ENCODE measurements around the gene NUP62.

NUP62 gene

DNA sequence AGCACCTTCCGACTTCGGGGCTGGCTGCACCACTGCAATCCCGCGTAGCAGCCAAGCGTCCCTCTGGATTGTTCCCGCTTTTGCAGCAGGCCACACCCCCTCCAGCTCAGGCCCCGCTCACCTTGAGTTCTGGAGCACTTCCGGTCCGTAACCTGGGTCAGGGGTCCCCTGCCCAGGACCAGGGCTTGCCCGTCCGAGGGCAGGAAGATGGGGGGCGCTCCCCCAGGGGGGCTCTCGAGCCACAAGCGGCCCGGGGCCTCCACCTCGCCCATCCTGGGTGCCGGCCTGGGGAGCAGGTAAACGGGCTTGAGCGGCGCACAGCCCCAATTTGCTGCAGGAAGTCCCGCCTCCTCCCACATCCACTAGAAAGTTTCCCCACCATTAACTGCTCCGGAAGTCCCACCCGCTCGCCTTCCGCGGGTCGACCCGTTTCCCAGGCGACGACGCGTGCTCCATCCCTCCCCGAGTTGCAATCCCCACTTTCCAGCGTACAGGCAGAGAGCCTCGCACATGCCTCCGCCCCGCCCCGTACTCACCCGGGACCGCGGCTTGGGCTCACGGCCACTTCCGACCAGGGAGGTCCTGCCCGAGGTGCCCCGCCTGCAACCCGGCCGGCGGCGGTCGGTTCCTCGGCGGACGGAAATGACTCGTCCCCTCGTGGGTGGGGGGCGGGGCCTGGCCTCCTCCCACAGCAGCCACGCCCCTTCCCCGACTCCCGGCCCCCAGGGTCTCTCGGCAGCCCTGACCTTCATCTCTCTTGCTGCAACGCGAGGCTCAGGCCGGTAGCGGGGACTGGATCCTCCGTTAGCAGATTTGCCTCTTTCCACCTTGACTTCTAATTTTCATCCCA, 62.1 kb downstream of the NUP62 start, which contains the start of gene PNKP:
Gene PNKP (minus strand): TSS at position 644 of the 850 bp plus-strand sequence. CDS start 372 bp downstream, at position 272.
- H3K4me3 ChIP-seq (ENCODE audit: control insufficient read depth, low read depth, low read length): peak within 1 kb of the TSS; percentile 68
- TF ChIP-seq, protein P1, sequence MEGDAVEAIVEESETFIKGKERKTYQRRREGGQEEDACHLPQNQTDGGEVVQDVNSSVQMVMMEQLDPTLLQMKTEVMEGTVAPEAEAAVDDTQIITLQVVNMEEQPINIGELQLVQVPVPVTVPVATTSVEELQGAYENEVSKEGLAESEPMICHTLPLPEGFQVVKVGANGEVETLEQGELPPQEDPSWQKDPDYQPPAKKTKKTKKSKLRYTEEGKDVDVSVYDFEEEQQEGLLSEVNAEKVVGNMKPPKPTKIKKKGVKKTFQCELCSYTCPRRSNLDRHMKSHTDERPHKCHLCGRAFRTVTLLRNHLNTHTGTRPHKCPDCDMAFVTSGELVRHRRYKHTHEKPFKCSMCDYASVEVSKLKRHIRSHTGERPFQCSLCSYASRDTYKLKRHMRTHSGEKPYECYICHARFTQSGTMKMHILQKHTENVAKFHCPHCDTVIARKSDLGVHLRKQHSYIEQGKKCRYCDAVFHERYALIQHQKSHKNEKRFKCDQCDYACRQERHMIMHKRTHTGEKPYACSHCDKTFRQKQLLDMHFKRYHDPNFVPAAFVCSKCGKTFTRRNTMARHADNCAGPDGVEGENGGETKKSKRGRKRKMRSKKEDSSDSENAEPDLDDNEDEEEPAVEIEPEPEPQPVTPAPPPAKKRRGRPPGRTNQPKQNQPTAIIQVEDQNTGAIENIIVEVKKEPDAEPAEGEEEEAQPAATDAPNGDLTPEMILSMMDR (conservative IDR thresholded peaks at IDR 0.05; ENCODE audit: control insufficient read depth, insufficient read depth, low read depth, low read length): no peak
- peak; percentile 87 for DNase-seq (ENCODE audit: low read depth)

DNA sequence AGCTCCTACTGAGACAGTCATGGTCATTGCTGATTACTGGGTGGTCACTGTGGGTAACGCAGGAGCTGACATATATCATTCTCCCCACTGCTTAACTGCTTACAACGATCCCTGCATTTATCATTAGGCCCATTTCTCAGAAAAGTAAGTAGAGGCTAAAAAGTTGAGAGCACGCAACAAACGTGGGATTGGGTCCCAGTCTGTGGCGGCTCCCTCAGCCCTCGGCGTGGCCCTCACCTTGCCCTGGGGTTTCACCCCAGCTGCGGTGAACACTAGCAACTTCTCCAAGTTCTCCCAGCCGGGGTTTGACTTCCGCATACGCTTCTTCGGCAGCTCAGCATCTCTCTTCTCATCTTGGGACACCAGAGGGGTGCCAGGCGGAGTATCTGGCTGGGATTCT, 64.4 kb downstream of the NUP62 start:
- TF ChIP-seq, protein P1 (conservative IDR thresholded peaks at IDR 0.05; ENCODE audit: control insufficient read depth, insufficient read depth, low read depth, low read length): no peak
- no peak overlapping the region for H3K4me3 ChIP-seq (ENCODE audit: control insufficient read depth, low read depth, low read length)

DNA sequence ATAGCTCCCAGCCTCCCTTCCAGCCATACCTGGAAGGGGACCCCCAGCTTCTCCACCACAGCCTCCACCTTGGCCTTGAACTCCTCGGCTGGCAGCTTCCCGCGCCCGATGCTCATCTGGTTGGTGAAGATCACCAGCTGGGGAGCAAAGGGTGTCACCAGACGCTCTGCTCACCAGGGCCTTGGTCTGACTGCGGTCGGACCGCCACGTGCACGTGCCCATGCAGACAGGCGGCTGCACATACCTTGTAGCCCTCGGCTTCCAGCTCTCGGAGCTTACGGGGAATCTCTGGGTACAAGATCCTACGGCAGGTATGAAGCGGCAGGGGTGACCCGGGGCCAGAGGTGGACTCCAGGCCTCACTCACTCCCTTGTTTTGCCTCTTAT, 65.4 kb downstream of the NUP62 start:
- TF ChIP-seq, protein P1 (conservative IDR thresholded peaks at IDR 0.05; ENCODE audit: control insufficient read depth, insufficient read depth, low read depth, low read length): no peak
- no peak for DNase-seq (ENCODE audit: low read depth)
- H3K4me3 ChIP-seq (ENCODE audit: control insufficient read depth, low read depth, low read length): no peak overlapping the region

More for the DNA sequence above, 64.4 kb downstream of the NUP62 start:
- no peak for DNase-seq (ENCODE audit: low read depth)

DNA sequence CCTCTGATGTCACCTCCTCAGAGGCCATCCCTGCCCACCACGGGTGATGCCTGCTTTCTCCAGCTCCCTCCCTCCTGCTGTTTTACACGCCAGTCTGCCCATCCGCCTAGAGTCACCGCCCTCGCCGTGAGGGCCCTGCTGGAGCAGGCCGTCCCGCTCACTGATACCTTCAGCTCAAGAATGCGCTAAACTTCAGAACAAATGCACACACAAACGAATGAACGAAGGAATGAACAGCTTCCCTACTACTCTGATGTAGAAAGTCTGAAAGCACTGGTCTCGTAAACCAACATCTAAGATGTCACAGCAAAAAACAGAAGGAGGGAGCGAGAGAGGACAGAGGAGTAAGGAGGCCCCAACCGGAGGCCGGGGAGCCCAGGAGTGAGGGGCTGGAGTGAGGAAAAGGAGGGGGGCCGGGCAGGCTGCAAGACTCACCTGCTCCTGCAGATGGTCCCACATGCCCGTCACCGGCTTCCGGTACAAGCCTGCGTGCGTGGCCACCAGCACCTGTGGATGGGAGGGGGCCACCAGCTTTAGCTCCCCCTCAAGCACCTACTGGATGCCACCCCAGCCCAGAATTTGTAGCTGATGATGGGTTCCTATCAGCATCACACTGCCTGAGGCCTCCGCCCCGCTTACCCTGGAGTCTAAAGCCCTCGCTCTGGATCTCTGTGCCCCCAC, 65.9 kb downstream of the NUP62 start:
- no peak for DNase-seq (ENCODE audit: low read depth)
- TF ChIP-seq, protein P1 (conservative IDR thresholded peaks at IDR 0.05; ENCODE audit: control insufficient read depth, insufficient read depth, low read depth, low read length): no peak
- no peak overlapping the region for H3K4me3 ChIP-seq (ENCODE audit: control insufficient read depth, low read depth, low read length)

DNA sequence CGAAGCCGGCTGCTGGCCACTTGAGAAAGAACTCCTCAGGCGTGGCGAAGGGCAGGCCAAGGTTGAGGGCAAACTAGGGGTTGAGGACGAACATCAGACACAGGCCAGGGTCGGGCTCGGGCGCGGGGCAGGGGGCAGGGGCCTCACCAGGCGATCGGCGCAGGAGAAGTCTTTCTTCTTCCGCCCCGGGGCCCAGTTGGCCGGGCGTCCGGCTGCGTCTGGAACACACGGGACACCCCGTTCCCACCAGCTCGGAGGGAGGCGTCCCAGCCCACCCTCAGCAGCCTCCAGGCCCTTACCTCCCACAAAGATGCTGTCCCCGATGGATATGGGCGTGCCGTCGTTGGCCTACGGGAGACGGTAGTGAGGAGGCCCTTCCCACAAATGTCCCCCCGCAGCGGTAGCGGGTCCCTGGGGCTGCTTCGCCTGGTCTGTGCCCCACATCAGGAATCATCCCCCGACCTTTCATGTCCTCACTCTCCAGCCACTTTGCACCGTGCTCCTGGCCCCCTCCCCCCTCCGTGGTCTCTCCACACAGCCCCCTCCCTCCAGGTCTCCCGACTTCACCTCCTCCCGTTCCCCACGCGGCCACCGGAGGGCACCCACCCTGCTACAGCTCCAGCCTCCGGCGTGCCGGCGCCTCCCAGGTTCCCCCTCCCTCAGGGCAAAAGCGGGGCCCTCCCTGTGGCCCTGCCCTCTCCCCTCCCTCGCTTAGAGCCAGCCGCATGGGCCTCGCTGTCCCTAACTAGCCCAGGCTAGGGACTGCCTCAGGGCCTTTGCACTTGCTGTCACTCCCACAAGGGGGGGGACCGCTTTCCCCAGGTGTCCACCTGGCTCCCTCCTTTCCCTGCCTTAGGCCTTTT, 66.7 kb downstream of the NUP62 start:
- no peak for DNase-seq (ENCODE audit: low read depth)
- no peak overlapping the region for H3K4me3 ChIP-seq (ENCODE audit: control insufficient read depth, low read depth, low read length)
- TF ChIP-seq, protein P1 (conservative IDR thresholded peaks at IDR 0.05; ENCODE audit: control insufficient read depth, insufficient read depth, low read depth, low read length): peak; percentile 20
